ENCODE measurements around the gene SHOC1.

- TF ChIP-seq CTCF (IDR thresholded peaks at IDR 0.05), result no peak
- no peak for TF ChIP-seq POLR2A (IDR thresholded peaks at IDR 0.05)
- TF ChIP-seq POLR2AphosphoS5 (IDR thresholded peaks at IDR 0.05), result no peak
Observed at GRCh38 chr9:111810908-111811307, 16.2 kb upstream of the SHOC1 start.
